HG03469 (cell line): ENCODE data around the gene IL17B.

Source experiments
- ATAC-seq: cut with Tn5 transposase; IDR thresholded peaks from one replicate; pipeline ENCODE4 v1.9.1; 2021; ENCODE audit warnings: mild to moderate bottlenecking, moderate library complexity, moderate number of reproducible peaks; ENCODE audit not compliant: unreplicated experiment

Gene IL17B

DNA sequence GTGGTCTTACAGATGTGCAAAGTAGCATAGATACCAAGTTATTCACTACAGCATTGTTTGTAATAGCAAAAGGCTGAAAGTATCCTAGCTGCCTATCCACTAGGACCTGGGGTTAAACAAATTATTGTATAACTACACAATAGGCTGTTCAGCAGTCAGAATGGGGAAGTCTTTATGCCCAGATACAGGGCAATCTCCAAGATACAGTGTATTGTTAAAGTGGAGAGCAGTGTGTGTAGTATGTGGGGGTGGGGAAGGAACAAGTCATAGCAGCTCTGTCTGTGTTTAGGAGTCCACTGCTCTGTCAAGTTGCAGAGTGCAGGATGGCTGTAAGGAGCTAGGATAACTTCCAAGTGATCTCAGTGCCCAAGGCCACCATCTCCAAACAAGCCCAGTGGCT lies 15.7 kb downstream of the IL17B start:
- ATAC-seq: no peak

DNA sequence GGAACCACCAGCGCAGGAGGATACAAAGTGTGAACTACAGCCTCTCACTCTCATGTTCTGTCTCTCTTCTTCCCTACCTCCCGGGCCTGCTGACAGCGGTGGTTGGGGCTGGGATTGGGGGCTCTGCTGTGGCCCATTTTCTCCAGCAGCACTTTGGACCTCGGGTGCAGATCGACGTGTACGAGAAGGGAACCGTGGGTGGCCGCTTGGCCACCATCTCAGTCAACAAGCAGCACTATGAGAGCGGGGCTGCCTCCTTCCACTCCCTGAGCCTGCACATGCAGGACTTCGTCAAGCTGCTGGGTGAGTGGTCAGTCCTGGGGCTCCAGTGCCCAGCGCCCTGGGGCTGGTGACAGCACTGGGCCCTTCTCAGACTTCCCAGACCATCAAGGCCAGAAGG lies 16.6 kb downstream of the IL17B start:
- ATAC-seq: no peak

- no peak for ATAC-seq
These were observed 18.8 kb downstream of the IL17B start for GRCh38 chr5:149360272-149360671.

DNA sequence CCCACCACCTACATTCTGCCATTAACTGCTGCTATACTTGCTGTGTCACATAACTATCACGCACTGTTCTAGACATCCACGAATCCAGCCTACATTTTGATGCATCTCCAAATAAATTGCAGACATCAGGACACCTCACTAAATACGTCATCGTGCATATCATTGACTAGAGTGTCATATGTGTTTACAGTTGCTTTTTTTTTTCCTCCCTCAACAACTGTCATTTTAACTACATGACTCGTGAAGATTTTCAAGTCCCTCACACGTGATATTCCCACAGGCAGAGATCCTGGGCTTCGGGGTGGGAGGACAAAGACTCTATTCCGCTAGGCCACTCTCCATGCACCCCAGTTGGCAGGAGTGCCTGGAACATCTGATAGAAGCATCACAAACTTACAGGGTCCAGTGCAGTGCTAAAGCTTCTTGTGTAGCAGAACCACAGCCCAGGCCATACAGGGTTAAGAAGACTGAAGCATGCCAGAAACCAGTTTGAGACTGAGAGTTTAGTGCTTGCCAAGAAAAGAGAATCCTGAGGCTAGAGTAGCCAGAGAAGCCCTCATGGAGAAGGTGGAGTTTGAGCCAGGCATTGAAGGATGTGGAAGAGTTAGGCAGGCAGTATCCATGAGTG lies 20.1 kb downstream of the IL17B start:
- ATAC-seq: no peak

- no peak for ATAC-seq
These were observed 20.8 kb downstream of the IL17B start for GRCh38 chr5:149358294-149358651.

GRCh38 chr5:149357370-149358293 lies 21.5 kb downstream of the IL17B start, which contains the start of gene PCYOX1L:
Gene PCYOX1L (plus strand): TSS chr5:149358046. CDS start chr5:149358069, 23 bp downstream.
- ATAC-seq: peak; percentile 99

- ATAC-seq: no peak
These were observed 22.7 kb downstream of the IL17B start for GRCh38 chr5:149356391-149356790.

DNA sequence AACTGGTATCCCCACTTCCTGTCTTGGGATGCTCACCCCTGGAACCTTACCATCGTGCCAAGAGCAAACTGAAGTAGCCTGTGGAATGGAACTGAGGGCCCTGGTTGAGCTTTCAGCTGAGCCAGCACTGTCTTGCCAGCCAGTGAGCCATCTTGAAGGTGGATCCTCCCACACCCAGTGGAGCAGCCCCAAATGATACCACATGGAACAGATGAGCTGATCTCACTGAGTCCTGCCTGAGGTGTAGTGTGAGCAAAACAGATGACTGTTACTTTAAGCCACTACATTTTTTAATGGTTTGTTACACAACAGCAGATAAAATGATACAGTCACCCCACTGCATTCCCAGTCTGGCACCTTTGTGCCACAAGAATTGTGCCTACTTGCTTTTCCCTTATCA lies 23.4 kb downstream of the IL17B start:
- ATAC-seq: no peak

DNA sequence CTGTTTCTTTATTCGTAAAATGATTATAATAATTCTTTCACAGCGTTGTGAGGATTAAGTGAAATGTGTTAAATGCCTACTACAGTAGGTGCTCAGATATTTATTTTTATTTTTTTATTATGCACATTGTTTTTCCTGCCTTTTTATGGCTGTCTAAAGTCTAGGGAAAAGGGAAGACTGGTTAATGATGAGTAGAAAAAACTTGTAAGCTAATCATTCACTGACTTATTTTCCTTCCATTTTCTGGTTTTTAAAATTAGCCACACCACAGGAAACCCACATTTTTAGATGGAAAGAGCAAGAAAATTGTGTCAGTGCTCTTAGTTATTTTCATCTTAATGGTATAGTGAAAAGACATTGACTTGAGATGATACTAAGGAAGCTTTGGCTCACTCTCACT lies 25.2 kb downstream of the IL17B start:
- no peak for ATAC-seq

DNA sequence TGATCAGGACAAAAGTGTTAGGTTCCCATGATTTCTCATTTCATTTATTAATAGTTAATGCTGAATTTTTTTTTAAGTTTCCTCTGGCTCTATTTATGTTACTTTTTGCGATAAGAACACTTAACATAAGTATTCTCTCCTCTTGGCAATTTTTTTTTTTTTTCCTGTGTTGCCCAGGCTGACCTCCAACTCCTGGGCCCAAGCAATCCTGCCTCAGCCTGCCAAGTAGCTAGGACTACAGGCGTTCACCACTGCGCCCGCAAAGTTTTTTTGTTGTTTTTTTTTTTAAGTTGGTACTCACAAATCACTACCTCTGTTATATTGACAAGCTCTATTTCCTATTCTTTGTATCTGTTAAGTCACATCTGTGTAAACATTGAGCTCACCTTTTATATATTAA lies 26.9 kb downstream of the IL17B start:
- ATAC-seq: no peak

DNA sequence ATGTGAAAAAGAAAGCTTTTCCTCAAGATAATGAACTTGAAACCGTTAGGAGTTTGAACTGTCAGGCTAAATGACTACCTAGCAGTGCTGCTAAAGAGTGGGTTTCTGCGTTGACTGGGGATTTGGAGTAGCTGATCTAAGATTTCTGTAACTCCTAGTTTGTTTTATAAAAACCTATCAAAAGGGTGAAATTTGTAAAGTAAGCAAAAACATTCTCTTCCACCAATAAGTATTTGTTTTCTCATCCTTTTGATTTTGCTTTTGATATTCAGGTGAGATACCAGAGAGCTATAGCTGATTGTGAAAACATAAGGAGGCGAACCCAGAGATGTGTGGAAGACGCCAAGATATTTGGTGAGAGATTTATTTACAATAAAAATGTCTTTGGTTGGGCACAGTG lies 29.7 kb downstream of the IL17B start:
- no peak for ATAC-seq

DNA sequence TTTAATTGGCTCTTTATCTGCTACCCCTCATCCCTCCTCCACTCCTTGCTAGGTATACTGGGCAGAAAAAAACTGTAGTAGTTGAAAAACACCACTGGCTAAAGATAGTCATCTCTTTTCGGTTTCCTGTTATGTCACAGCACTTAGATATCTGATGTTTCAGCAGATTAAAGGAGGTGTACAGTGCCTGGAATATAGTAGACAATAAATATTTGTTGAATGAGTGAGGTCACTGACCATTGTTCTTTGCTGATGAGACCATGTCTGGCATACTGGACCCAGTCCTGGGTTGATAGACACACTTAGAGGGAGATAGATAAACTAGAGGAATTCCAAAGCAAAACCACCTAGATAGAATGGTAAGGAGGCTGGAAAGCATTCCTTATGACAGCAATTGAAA lies 30.6 kb downstream of the IL17B start:
- ATAC-seq: no peak

DNA sequence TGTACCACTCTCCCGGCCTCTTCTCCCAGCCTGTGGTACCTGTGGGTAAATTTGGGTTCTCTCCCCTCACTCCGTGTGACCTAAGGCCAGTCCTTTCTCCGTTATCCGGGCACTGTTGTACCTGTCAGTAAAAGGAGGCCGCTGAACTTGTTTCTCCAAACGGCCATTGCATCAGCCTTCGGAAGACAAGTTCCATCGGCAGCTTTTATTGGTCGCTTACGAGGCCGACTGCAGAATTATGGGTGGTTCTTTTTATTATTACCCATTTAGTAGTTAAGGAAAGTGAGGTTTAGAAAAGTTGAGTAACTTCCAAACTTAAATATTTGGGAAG lies 33.2 kb downstream of the IL17B start:
- no peak for ATAC-seq

DNA sequence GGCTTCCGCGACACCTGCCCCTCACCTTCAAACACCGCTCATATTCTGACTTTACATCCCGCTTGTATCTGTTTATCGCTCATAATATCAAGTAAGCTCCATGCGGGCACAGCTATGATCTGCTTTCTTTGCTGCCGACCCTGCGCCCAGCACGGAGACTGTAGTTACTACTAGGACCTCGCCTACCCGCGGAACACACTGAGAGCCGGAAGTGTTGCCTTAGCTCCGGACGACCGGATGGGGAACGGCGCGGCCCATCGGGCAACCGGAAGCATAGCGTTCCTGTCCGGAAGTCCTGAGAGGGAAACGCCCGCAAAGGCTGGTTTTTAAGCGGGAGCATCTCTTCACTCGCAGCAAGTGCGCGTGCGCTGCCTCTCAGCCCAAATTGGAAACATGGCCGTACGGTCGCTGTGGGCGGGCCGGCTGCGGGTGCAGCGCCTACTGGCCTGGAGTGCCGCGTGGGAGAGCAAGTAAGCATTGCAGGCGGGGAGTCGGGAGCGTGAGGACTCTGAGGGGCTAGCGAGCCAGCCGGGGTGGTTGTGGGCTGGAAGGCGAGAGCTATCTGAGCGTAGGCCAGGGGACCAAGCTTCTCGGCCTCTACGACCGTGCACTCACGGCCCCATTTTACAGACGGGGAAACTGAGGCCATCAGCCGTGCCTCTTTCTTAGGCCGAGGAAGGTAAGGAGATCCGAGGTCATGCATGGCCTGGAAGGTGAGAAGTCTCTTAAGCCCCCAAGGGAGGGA lies 33.8 kb downstream of the IL17B start, which contains the start of gene GRPEL2:
Gene GRPEL2 (plus strand): TSS at position 353 of the 745 bp plus-strand sequence. CDS start 41 bp downstream, at position 394.
- ATAC-seq: peak; percentile 94

- no peak for ATAC-seq
These were observed 34.9 kb downstream of the IL17B start for GRCh38 chr5:149344151-149344550.

DNA sequence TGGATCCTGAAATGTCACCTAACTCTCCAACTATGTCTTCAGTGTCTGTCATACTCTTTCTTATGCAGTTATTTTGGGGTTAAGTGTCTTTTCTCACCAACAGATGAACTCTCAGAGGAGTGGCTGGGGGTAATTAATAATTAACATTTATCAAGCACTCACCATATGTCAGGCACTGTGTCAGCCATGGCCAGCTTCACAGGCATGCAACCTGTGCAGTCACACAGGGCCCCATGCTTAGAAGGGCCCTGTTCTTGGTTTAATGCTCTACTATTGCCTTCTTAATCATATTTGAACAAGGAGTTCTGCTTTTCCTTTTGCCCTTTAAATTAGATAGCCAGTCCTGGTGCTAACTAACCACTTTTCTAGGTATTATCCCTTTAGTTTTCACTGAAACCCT lies 37.2 kb downstream of the IL17B start:
- ATAC-seq: no peak

GRCh38 chr5:149340920-149341319 lies 38.2 kb downstream of the IL17B start:
- ATAC-seq: no peak

DNA sequence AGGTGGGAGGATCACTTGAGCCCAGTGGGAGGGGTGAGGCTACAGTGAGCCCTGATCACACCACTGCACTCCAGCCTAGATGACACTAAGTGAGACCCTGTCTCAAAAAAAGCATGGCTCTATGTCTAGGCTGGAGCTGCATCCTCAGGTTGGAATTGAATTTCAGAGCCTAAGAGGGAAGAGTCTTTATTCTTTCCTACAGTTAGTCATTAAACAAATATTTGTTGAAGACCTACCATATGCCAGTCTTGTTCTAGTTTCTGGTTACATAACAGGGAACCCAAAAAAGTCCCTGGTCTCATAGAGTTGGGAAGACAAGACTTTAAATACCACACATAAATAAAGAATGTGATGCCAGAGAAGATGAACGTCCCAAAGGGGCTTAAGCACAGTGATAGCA lies 40.7 kb downstream of the IL17B start:
- ATAC-seq: no peak

DNA sequence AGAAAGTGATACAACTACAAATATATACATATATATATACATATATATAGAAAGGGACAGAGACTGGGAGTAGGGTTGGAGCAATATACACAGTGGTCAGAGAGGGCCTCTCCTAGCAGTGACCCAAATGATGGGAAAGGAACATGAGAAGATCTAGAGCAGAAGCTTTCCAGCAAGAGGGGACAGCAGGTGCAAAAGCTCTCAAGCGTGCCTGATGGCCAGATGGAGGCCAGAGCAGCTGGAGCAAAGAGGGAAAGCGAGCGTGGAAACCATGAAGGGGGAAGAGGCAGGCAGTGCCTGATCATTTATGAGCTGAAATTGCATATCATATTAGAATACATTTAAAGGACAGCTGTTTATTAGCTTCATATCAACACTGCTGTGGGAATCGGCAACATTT lies 41.4 kb downstream of the IL17B start:
- no peak for ATAC-seq

GRCh38 chr5:149333711-149334443 lies 45.2 kb downstream of the IL17B start:
- ATAC-seq: no peak

- ATAC-seq: no peak
These were observed 50.9 kb downstream of the IL17B start for GRCh38 chr5:149328177-149328576.
